HG03060 (cell line): Measurements from ENCODE around the gene KDM3B.
"Not testable (repeated sequence)": the region's sequence is repeated elsewhere in the genome, so short reads cannot be mapped to it uniquely, and the experiment has no call there.

Experiments used
- ATAC-seq: cut with Tn5 transposase; IDR thresholded peaks from one replicate; pipeline ENCODE4 v1.9.1; 2021; ENCODE audit warnings: low read depth, moderate number of reproducible peaks; ENCODE audit not compliant: unreplicated experiment

KDM3B gene

GRCh38 chr5:138464008-138464387 is 111.5 kb downstream of the KDM3B start:
- ATAC-seq: peak; percentile 32

- peak; percentile 58 for ATAC-seq
These were observed 112.1 kb downstream of the KDM3B start for GRCh38 chr5:138464388-138465260.

- peak; percentile 23 for ATAC-seq
These were observed 113.0 kb downstream of the KDM3B start, which contains the start of gene EGR1 for GRCh38 chr5:138465261-138466124. EGR1 (plus strand) TSS chr5:138465479; CDS start chr5:138465762, 283 bp downstream.

- no peak for ATAC-seq
These were observed 113.8 kb downstream of the KDM3B start for GRCh38 chr5:138466125-138466899.

GRCh38 chr5:138466900-138467710 is 114.6 kb downstream of the KDM3B start:
- no peak for ATAC-seq

- no peak for ATAC-seq
These were observed 115.2 kb downstream of the KDM3B start for GRCh38 chr5:138467711-138468132.

GRCh38 chr5:138468133-138468965 is 115.9 kb downstream of the KDM3B start:
- ATAC-seq: no peak

- no peak for ATAC-seq
These were observed 116.6 kb downstream of the KDM3B start for GRCh38 chr5:138468966-138469539.

GRCh38 chr5:138469540-138470321 is 117.2 kb downstream of the KDM3B start:
- no peak for ATAC-seq

- ATAC-seq: no peak
These were observed 118.0 kb downstream of the KDM3B start for GRCh38 chr5:138470322-138471051.

- ATAC-seq: no peak
These were observed 118.5 kb downstream of the KDM3B start for GRCh38 chr5:138471052-138471361.

- ATAC-seq: no peak
These were observed 119.9 kb downstream of the KDM3B start for GRCh38 chr5:138472353-138472752.

- ATAC-seq: not testable (repeated sequence)
These were observed 120.7 kb downstream of the KDM3B start for GRCh38 chr5:138473151-138473550.

- ATAC-seq: no peak
These were observed 124.4 kb downstream of the KDM3B start for GRCh38 chr5:138476918-138477317.

- no peak for ATAC-seq
These were observed 130.2 kb downstream of the KDM3B start for GRCh38 chr5:138482638-138483037.
